HepG2 (cell line): ENCODE results near the gene VGLL4. TPM values are rescaled to one million over a fixed set of nuclear protein-coding genes. Genes with fewer than 3 reads are reported as not detected.
A peak's percentile ranks its signal among the peaks of the same experiment; 100 is the strongest.

Source experiments
- CHD2 ChIP-seq: IDR thresholded peaks from 2 replicates; pipeline ENCODE4 v1.6.1; 2011; ENCODE audit warnings: low read depth, low read length, improper control_type of control experiment
- EHMT2 ChIP-seq: fragments of 200-600 bp; sonication (generic); IDR thresholded peaks from 2 replicates; pipeline ENCODE4 v1.7.0; 2017; ENCODE audit warnings: antibody characterized with exemption, low read depth, low read length, borderline replicate concordance
- FOXJ3 ChIP-seq: sonication (generic); formaldehyde crosslinking; IDR thresholded peaks from 2 replicates; pipeline ENCODE4 v1.4.0; 2020; ENCODE audit warnings: missing genetic modification reagents, mild to moderate bottlenecking, borderline replicate concordance
- FOXP1 ChIP-seq, 2 experiments: fragments of 450-650 bp in 1 of 2; IDR thresholded peaks; 2 replicates each; pipeline ENCODE4 v1.6.1; 2017 to 2018; ENCODE audit warnings: antibody characterized with exemption in 1 of 2
- GLI4 ChIP-seq: sonication (generic); formaldehyde crosslinking; IDR thresholded peaks from 2 replicates; pipeline ENCODE4 v1.5.1; 2020; ENCODE audit warnings: missing genetic modification reagents, mild to moderate bottlenecking, moderate library complexity, borderline replicate concordance
- HES4 ChIP-seq: sonication (generic); formaldehyde crosslinking; IDR thresholded peaks from 2 replicates; pipeline ENCODE4 v1.9.0; 2021; ENCODE audit warnings: mild to moderate bottlenecking, missing genetic modification reagents, borderline replicate concordance
- HMGXB4 ChIP-seq, 2 experiments: sonication (generic) in 1 of 2; formaldehyde crosslinking in 1 of 2; IDR thresholded peaks; 2 replicates each; pipeline versions ENCODE4 v1.4.0 to v1.6.1; 2018 to 2020; ENCODE audit warnings: missing genetic modification reagents in 2 of 2, borderline replicate concordance in 1 of 2, low read depth in 1 of 2, mild to moderate bottlenecking in 1 of 2, missing biosample characterization in 1 of 2
- KLF9 ChIP-seq: IDR thresholded peaks from 2 replicates; pipeline ENCODE4 v1.6.1; 2016; ENCODE audit warnings: low read depth
- MAFF ChIP-seq: IDR thresholded peaks from 2 replicates; pipeline ENCODE4 v1.6.1; 2011; ENCODE audit warnings: low read depth, low read length, improper control_type of control experiment
- MTA3 ChIP-seq: sonication (generic); formaldehyde crosslinking; IDR thresholded peaks from 2 replicates; pipeline ENCODE4 v1.4.0; 2020; ENCODE audit warnings: missing genetic modification reagents
- MYNN ChIP-seq: sonication (generic); formaldehyde crosslinking; IDR thresholded peaks from 2 replicates; pipeline ENCODE4 v1.4.0; 2020; ENCODE audit warnings: mild to moderate bottlenecking, low read depth, missing genetic modification reagents
- PATZ1 ChIP-seq: sonication (generic); formaldehyde crosslinking; IDR thresholded peaks from 2 replicates; pipeline ENCODE4 v1.4.0; 2020; ENCODE audit warnings: missing genetic modification reagents
- PCBP2 ChIP-seq: fragments of 200-400 bp; formaldehyde crosslinking; optimal IDR thresholded peaks from 2 replicates; pipeline ENCODE3; 2018; ENCODE audit warnings: low read length, low read depth; ENCODE audit not compliant: poor library complexity, severe bottlenecking
- REPIN1 ChIP-seq: sonication (generic); formaldehyde crosslinking; IDR thresholded peaks from 2 replicates; pipeline ENCODE4 v1.8.0; 2022; ENCODE audit warnings: missing genetic modification reagents, low read depth, mild to moderate bottlenecking, borderline replicate concordance
- REXO4 ChIP-seq: sonication (generic); formaldehyde crosslinking; IDR thresholded peaks from 2 replicates; pipeline ENCODE4 v1.8.0; 2022; ENCODE audit warnings: missing genetic modification reagents, mild to moderate bottlenecking, borderline replicate concordance
- RFXANK ChIP-seq: IDR thresholded peaks from 2 replicates; pipeline ENCODE4 v1.6.1; 2016
- SALL2 ChIP-seq: sonication (generic); formaldehyde crosslinking; IDR thresholded peaks from 2 replicates; pipeline ENCODE4 v1.8.1; 2023; ENCODE audit warnings: mild to moderate bottlenecking, missing genetic modification reagents, inconsistent platforms
- SNAPC5 ChIP-seq: sonication (generic); formaldehyde crosslinking; IDR thresholded peaks from 2 replicates; pipeline ENCODE4 v1.8.1; 2023; ENCODE audit warnings: mild to moderate bottlenecking, missing genetic modification reagents, borderline replicate concordance
- ZNF24 ChIP-seq: fragments of 450-650 bp; IDR thresholded peaks from 2 replicates; pipeline ENCODE4 v1.6.1; 2017; ENCODE audit warnings: antibody characterized with exemption, mild to moderate bottlenecking
- ZNF335 ChIP-seq: sonication (generic); formaldehyde crosslinking; IDR thresholded peaks from 2 replicates; pipeline ENCODE4 v1.4.0; 2020; ENCODE audit warnings: missing genetic modification reagents
- ZNF572 ChIP-seq: sonication (generic); formaldehyde crosslinking; IDR thresholded peaks from 2 replicates; pipeline ENCODE4 v1.5.1; 2020; ENCODE audit warnings: mild to moderate bottlenecking, missing genetic modification reagents
- ZNF614 ChIP-seq: IDR thresholded peaks from 2 replicates; pipeline ENCODE4 v1.6.1; 2018; ENCODE audit warnings: missing biosample characterization, missing genetic modification reagents, inconsistent platforms, borderline replicate concordance
- ZNF747 ChIP-seq: sonication (generic); formaldehyde crosslinking; IDR thresholded peaks from 2 replicates; pipeline ENCODE4 v1.8.1; 2023; ENCODE audit warnings: missing genetic modification reagents, mild to moderate bottlenecking, borderline replicate concordance
- ZNF784 ChIP-seq: sonication (generic); formaldehyde crosslinking; IDR thresholded peaks from 2 replicates; pipeline ENCODE4 v1.5.1; 2020; ENCODE audit warnings: missing genetic modification reagents, mild to moderate bottlenecking, borderline replicate concordance
- ZNF878 ChIP-seq: sonication (generic); formaldehyde crosslinking; IDR thresholded peaks from 2 replicates; pipeline ENCODE4 v1.8.1; 2023; ENCODE audit warnings: mild to moderate bottlenecking, missing genetic modification reagents, moderate library complexity
- polyA plus RNA-seq, 8 experiments: library from polyadenylated mRNA; depleted of rRNA in 3 of 8; stranded (reverse) in 7 of 8; unstranded in 1 of 8; fragments of >200 nt; fragmentation: Illumina TruSeq in 4 of 8; extraction: Trizol in 4 of 8; gene quantifications; 2 replicates each; pipeline versions ENCODE4 v1.2.1 to v1.2.3, GENCODE V29; 2011 to 2016; ENCODE audit warnings: low read depth in 4 of 8, missing spikeins in 1 of 8, mixed read lengths in 1 of 8; ENCODE audit not compliant: insufficient read depth in 1 of 8
- total RNA-seq, 5 experiments: library from RNA; depleted of rRNA; stranded (reverse); fragments of >200 nt; fragmentation: Illumina TruSeq; extraction: Trizol; gene quantifications; 2 replicates each; pipeline ENCODE4 v1.2.3, GENCODE V29; 2016; ENCODE audit warnings: low read depth in 1 of 5
- TF ChIP-seq, protein P1 (sequence below): IDR thresholded peaks from 2 replicates; pipeline ENCODE4 v1.6.1; 2016

VGLL4 gene
- total and polyA plus RNA-seq, 2 of the 13 experiments (the other 11 are each of a cell fraction or from before 2014, with no cell fraction given): 23.2 to 39.0 TPM

GRCh38 chr3:11618904-11619303 is 24.8 kb downstream of the VGLL4 start (continued):
- no peak for TF ChIP-seq ZNF784 (CRISPR knock-in tag)
- 0 out of 2 replicates have a peak, but pooled peaks have one; percentile 60 for TF ChIP-seq ZNF335
- TF ChIP-seq REXO4: no peak
- no peak for TF ChIP-seq PCBP2
- no peak for TF ChIP-seq KLF9 (CRISPR knock-in tag)
- TF ChIP-seq GLI4 (CRISPR knock-in tag): no peak
- TF ChIP-seq PATZ1 (CRISPR knock-in tag): peak; percentile 56
- TF ChIP-seq, protein P1, sequence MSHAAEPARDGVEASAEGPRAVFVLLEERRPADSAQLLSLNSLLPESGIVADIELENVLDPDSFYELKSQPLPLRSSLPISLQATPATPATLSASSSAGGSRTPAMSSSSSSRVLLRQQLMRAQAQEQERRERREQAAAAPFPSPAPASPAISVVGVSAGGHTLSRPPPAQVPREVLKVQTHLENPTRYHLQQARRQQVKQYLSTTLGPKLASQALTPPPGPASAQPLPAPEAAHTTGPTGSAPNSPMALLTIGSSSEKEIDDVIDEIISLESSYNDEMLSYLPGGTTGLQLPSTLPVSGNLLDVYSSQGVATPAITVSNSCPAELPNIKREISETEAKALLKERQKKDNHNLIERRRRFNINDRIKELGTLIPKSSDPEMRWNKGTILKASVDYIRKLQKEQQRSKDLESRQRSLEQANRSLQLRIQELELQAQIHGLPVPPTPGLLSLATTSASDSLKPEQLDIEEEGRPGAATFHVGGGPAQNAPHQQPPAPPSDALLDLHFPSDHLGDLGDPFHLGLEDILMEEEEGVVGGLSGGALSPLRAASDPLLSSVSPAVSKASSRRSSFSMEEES (CRISPR knock-in tag): peak; percentile 54; the same call in 1 of the 2 replicates
- no peak for TF ChIP-seq RFXANK (CRISPR knock-in tag)
- TF ChIP-seq ZNF572 (CRISPR knock-in tag): no peak
- no peak for TF ChIP-seq ZNF747 (CRISPR knock-in tag)
- no peak; the same call in 1 of the 2 replicates for TF ChIP-seq REPIN1 (CRISPR knock-in tag)
- no peak for TF ChIP-seq CHD2
- no peak for TF ChIP-seq MTA3
- no peak for TF ChIP-seq ZNF24
- TF ChIP-seq FOXJ3: peak; percentile 30; the same call in 1 of the 2 replicates
- 0 out of 2 replicates have a peak, but pooled peaks have one; percentile 58 for TF ChIP-seq ZNF614
- no peak for TF ChIP-seq ZNF878
- no peak for TF ChIP-seq HMGXB4 (CRISPR knock-in tag; IDR thresholded peaks at IDR 0.05; ENCODE audit: borderline replicate concordance in 1 of 2, low read depth in 1 of 2)
- TF ChIP-seq SALL2 (CRISPR knock-in tag): no peak
- TF ChIP-seq HES4 (CRISPR knock-in tag): no peak
- no peak for TF ChIP-seq FOXP1 (IDR thresholded peaks at IDR 0.05)
- TF ChIP-seq FOXP1 (CRISPR knock-in tag; IDR thresholded peaks at IDR 0.05): peak; percentile 66; the same call in 1 of the 2 replicates
- TF ChIP-seq SNAPC5 (CRISPR knock-in tag): no peak
- TF ChIP-seq MYNN: no peak
- no peak for TF ChIP-seq MAFF
- TF ChIP-seq EHMT2: no peak
